ENCODE results near the gene SRSF6. TPM values are rescaled to one million over a fixed set of nuclear protein-coding genes. Genes with fewer than 3 reads are reported as not detected.

SRSF6 gene
- total RNA-seq (2021; ENCODE audit: unreplicated experiment) (159 TPM), Bru-seq, nascent RNA (percentile 100 among the genes with signal in this experiment), BruChase-seq, experiment 1, labeled RNA remaining after a 2-hour chase (percentile 100 among the genes with signal in this experiment), BruChase-seq, experiment 2, labeled RNA remaining after a 6-hour chase (percentile 100 among the genes with signal in this experiment)
- 140 TPM for polyA plus RNA-seq (2012; ENCODE audit: insufficient read length)
- long read RNA-seq, full-length matches to known transcripts, result 107 of 128 reads
- long read RNA-seq, partial matches to known transcripts, result 20 of 128 reads
- long read RNA-seq, other reads (novel, unspliced or antisense), result 1 of 128 reads

DNA sequence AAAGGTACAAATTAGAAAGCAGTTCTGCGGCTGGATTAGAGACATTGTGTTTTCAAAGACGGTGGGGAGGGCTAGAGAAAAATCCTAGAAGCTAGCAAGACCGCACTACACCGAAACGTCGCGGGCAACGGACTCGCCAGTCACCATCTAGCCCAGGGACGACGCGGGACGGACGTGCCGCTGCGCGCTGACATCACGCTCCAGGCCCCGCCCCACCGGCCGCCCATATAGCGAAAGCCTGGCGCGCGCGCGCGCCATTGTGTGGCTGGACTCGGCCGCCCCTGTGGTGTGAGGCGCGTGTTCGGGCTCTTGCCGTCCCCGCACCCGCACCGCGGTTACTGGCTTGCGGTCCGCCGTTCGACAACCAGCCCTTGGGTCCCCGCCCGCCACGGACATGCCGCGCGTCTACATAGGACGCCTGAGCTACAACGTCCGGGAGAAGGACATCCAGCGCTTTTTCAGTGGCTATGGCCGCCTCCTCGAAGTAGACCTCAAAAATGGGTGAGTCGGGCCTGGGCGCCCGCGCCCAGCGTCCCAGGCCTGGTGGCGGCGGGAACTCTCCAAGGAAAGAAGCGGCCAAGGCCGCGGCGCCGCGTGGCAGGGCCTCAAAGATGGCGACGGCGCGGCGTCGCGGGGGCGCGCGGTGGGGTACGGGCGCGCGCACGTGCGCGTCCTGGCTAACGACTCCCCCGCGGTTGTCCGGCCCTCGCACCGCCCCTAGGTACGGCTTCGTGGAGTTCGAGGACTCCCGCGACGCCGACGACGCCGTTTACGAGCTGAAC is at the start of gene SRSF6:
TSS of gene SRSF6 (plus strand) at position 257 of the 782 bp plus-strand sequence. CDS start at position 395, 138 bp downstream.
- H3K4me3 ChIP-seq (ENCODE audit: low read depth in 2 of 2, low read length in 2 of 2), result peak within 1 kb of the TSS; percentile 82 to 87
- ChIA-PET POLR2A (interaction anchor here (0.5 to 1.1 kb wide), 5 partner anchors 53 to 998 kb away, joined by 3 to 9 read pairs (median 5); no protein-coding TSS in a partner anchor), CTCF (interaction anchor here (0.6 to 0.7 kb wide), 3 partner anchors 9 to 449 kb away, joined by 3 to 6 read pairs (median 3); no protein-coding TSS in a partner anchor)
- H3K27ac ChIP-seq (ENCODE audit: low read length), result peak within 1 kb of the TSS; percentile 95
- no peaks in the 10 kb centered on the region for H3K27me3 ChIP-seq (ENCODE audit: control insufficient read depth, insufficient read depth, low read length)
- H3K9me3 ChIP-seq (ENCODE audit: control insufficient read depth, insufficient read depth, low read depth, low read length), result no peaks in the 10 kb centered on the region
- DNase-seq (ENCODE audit: low read depth, low spot score), result peak; percentile 84
- in situ Hi-C loops (cut with HindIII; ENCODE audit: low pct_unique_long_range_greater_than_20kb, low sequenced_read_pairs) (no loop called here), intact Hi-C loops (cut with micrococcal nuclease; ENCODE audit: unreplicated experiment) (no loop called here)
- BruUV-seq (replicated peaks), result no TSS peak
- TF ChIP-seq SIN3A (IDR thresholded peaks at IDR 0.05; ENCODE audit: borderline replicate concordance, insufficient read depth, low read depth, low read length), result peak; percentile 89; the same call in 1 of the 2 replicates
- TF ChIP-seq, protein P1, sequence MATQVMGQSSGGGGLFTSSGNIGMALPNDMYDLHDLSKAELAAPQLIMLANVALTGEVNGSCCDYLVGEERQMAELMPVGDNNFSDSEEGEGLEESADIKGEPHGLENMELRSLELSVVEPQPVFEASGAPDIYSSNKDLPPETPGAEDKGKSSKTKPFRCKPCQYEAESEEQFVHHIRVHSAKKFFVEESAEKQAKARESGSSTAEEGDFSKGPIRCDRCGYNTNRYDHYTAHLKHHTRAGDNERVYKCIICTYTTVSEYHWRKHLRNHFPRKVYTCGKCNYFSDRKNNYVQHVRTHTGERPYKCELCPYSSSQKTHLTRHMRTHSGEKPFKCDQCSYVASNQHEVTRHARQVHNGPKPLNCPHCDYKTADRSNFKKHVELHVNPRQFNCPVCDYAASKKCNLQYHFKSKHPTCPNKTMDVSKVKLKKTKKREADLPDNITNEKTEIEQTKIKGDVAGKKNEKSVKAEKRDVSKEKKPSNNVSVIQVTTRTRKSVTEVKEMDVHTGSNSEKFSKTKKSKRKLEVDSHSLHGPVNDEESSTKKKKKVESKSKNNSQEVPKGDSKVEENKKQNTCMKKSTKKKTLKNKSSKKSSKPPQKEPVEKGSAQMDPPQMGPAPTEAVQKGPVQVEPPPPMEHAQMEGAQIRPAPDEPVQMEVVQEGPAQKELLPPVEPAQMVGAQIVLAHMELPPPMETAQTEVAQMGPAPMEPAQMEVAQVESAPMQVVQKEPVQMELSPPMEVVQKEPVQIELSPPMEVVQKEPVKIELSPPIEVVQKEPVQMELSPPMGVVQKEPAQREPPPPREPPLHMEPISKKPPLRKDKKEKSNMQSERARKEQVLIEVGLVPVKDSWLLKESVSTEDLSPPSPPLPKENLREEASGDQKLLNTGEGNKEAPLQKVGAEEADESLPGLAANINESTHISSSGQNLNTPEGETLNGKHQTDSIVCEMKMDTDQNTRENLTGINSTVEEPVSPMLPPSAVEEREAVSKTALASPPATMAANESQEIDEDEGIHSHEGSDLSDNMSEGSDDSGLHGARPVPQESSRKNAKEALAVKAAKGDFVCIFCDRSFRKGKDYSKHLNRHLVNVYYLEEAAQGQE (IDR thresholded peaks at IDR 0.05; ENCODE audit: insufficient read depth in 1 of 2, low read depth in 2 of 2, low read length in 1 of 2), result peak in 1 of 2 experiments; percentile 8; a peak in 1 of 4 replicates
- TF ChIP-seq, protein P2, sequence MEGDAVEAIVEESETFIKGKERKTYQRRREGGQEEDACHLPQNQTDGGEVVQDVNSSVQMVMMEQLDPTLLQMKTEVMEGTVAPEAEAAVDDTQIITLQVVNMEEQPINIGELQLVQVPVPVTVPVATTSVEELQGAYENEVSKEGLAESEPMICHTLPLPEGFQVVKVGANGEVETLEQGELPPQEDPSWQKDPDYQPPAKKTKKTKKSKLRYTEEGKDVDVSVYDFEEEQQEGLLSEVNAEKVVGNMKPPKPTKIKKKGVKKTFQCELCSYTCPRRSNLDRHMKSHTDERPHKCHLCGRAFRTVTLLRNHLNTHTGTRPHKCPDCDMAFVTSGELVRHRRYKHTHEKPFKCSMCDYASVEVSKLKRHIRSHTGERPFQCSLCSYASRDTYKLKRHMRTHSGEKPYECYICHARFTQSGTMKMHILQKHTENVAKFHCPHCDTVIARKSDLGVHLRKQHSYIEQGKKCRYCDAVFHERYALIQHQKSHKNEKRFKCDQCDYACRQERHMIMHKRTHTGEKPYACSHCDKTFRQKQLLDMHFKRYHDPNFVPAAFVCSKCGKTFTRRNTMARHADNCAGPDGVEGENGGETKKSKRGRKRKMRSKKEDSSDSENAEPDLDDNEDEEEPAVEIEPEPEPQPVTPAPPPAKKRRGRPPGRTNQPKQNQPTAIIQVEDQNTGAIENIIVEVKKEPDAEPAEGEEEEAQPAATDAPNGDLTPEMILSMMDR (IDR thresholded peaks at IDR 0.05), result no peak
- peak; percentile 82 for TF ChIP-seq TCF7L2 (IDR thresholded peaks at IDR 0.05; ENCODE audit: low read depth, low read length)
- peak; percentile 100 for TF ChIP-seq POLR2AphosphoS5 (IDR thresholded peaks at IDR 0.05; ENCODE audit: low read depth, low read length)
- ATAC-seq, result peak; percentile 96
- H3K4me1 ChIP-seq (ENCODE audit: control insufficient read depth, insufficient read depth, low read length), result peaks cover 13% of the 10 kb centered on the region; the same call in 1 of the 2 replicates
- peaks cover 43% of the 10 kb centered on the region for H3K36me3 ChIP-seq (ENCODE audit: control insufficient read depth, insufficient read depth, low read length)

DNA sequence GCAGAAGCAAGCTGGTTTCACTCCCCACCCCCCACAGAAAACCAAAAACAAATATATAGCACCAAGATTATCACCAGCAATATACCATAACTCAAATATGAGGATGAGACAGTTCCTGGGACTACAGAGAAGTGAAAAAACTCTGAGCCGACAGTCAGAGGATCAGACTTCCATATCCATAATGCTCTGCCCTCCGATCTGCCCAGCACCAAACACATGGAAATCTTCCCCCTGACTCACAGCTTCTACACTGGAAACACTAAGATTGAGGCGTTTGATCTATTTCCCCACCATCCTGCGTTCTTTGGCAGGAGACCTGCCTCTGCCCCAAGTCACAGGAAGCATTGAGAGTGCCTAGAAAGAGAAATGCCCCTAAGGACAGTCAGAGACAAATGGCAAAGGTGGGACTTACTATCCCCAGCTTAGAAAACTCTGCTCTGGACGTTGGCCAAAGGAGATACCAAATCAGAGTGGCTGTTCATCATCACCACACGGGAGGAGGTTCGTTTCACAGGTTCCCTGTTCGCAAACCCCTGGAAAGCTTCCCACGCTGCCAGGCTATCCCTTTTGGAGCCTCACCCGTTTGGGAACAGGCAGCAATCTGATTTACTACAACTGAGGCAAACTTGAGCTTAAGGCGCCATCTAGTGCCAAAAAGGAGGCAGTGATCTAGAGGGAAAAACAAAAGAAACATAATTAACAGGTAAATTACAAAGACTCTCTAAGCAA is 48.7 kb upstream of the SRSF6 start:
- peaks cover 10% of the 10 kb centered on the region; the same call in 1 of the 2 replicates for H3K27me3 ChIP-seq (ENCODE audit: control insufficient read depth, insufficient read depth, low read length)
- H3K36me3 ChIP-seq (ENCODE audit: control insufficient read depth, insufficient read depth, low read length), result no peaks in the 10 kb centered on the region
- intact Hi-C loops (cut with micrococcal nuclease; ENCODE audit: unreplicated experiment), result loop anchor here (5.0 kb wide), 1 partner anchor 217 kb away; no protein-coding TSS in a partner anchor
- POLR2A ChIA-PET, result no interaction called here
- H3K4me1 ChIP-seq (ENCODE audit: control insufficient read depth, insufficient read depth, low read length), result no peaks in the 10 kb centered on the region
- TF ChIP-seq SIN3A (IDR thresholded peaks at IDR 0.05; ENCODE audit: borderline replicate concordance, insufficient read depth, low read depth, low read length) (no peak), POLR2AphosphoS5 (IDR thresholded peaks at IDR 0.05; ENCODE audit: low read depth, low read length) (no peak)
- TF ChIP-seq, protein P2 (IDR thresholded peaks at IDR 0.05), result peak; percentile 84
- no peak overlapping the region for H3K4me3 ChIP-seq (ENCODE audit: low read depth in 2 of 2, low read length in 2 of 2)
- in situ Hi-C loops (cut with HindIII; ENCODE audit: low pct_unique_long_range_greater_than_20kb, low sequenced_read_pairs), result no loop called here
- H3K27ac ChIP-seq (ENCODE audit: low read length), result no peak overlapping the region
- CTCF ChIA-PET, result interaction anchor here (0.7 kb wide), 6 partner anchors 125 to 1846 kb away, joined by 3 to 7 read pairs (median 4); no protein-coding TSS in a partner anchor
- DNase-seq (ENCODE audit: low read depth, low spot score), result peak; percentile 32
- ATAC-seq, result peak; percentile 92
- H3K9me3 ChIP-seq (ENCODE audit: control insufficient read depth, insufficient read depth, low read depth, low read length), result no peaks in the 10 kb centered on the region
- no TSS peak for BruUV-seq (replicated peaks)

Measured in Panc1 (cell line).